ENCODE data around the gene CLIP4.

The CLIP4 gene

DNA sequence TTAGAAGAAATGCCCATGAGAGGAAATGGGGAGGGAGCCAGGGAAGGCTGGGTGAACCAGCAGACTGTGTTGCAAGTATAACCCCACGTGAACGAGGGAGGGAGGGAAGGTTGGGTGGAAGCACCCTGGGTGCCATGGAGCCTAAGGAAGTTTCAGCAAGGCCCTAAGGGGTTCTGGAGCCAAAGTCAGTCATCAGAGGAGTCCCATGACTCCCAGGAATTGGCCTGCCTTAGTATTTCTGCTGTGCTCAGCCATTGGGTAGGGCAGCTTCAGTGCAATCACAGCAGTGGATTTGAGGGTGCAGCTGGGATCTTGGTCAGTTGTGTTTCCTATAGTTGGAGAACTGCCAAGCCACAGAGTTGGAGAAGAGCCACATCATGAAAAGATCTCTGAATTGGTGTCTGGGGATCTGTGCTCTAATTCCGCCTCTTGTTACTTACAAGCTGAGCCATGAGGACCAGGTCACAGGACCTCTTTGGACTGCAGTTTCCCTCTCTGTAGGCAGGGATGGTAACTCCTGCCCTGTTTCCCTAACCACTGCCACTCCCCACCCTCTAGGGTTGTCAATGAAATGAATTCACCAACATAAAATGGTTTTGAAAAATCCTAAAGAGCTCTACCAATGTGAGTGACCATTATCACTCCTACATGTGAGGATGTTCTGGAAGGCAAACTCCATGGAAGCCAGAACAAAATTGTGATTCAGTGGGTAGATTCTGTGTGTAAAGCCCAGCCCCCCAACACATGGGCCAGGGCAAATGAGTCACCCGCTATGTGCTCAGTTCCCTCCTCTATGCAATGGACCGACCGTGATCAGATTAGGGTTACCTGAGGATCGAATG, 108.9 kb downstream of the CLIP4 start:
- DNase-seq: peak; percentile 40

DNA sequence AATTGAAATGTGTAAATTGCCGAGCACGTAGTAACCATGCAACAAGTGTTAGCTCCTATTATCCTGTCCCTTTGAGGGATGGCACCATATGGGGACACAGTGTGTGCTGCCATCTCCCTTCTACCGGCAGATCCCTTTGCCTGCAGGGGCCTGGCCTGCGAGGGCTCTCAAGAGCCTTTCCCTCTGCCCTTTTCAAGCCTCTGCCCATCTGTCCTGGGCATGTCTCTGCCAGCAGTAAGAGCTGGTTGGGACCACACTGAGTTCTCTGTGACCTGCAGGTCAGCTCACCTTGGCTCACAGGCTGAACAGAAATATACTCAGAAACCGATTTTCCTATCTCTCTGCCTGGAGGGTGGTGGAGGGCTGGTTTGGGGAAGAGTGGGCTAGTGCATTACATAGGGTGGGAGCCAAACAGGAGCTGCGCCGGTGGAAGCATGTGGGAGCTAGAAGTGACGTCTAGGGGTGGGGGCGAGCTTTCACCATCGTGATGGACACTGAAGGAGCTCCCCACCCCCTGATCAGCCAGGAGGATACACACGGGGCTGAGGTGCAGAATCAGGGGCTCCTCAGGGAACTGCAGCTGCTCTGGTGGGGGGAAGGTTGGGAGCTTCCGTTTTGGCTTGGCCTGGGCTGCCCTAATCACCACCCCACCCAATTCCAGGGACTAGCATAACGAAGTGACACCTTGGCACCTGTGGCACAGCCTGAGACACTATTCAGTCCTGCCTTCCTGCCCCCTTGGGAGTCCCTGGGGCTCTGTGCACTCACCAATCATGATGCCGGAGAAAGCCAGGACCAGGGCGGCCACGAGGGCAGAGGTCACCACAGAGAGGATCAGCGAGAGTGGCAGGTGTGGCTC, 109.7 kb downstream of the CLIP4 start:
- no peak for DNase-seq

DNA sequence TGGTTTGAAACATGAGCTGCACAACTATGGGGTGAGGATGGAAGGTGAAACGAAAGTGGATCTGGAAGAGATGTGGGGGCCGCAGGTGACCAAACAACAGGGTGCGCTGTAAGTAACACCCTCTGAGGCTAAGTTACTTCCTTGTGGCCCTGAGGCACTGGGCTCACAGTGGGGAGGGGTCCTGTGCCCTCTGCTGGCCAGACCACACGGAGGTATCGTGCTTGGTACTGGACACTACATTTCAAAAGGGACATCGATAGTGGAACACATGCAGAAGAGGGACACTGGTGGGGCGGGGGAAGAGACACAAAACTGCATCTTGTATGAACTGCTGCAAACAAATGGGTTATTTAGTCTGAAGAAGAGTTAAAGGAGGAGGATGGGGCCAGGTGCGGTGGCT, 110.6 kb downstream of the CLIP4 start:
- DNase-seq: no peak

DNA sequence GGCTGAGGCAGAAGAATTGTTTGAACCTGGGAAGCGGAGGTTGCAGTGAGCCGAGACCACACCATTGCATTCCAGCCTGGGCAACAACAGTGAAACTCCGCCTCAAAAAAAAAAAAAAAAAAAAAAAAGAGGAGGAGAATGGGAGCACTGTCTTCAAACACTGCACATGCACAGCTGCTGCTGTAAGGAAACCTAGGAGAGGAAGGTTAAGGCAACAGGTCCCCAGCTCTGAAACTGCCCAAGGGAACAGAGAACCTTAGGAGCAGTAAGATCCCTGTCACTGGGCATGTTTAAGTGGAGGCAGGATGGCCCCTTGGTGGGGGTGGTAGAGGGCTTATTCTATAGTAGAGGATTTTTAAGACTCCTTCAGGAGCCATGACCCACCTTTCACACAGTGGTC, 111.2 kb downstream of the CLIP4 start:
- DNase-seq: no peak

DNA sequence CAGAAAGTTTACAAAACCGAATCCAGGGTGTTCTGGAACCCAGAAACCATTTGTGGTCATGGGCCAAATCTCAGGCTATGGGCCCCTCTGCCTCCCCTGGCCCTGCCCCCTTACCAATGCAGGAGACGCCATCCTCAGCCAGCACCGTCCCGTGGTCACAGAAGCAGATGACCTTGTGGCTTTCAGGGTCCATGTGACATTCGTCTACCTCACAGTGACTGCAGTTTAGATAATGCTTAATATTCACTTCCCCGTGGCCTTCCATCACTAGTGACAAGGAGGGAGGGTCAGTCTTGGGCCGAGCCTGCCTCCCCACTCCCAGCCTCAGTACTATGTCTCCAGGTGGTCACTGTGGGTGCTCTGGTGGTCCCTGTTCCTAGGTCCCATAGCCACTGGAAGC, 111.6 kb downstream of the CLIP4 start:
- no peak for DNase-seq

DNA sequence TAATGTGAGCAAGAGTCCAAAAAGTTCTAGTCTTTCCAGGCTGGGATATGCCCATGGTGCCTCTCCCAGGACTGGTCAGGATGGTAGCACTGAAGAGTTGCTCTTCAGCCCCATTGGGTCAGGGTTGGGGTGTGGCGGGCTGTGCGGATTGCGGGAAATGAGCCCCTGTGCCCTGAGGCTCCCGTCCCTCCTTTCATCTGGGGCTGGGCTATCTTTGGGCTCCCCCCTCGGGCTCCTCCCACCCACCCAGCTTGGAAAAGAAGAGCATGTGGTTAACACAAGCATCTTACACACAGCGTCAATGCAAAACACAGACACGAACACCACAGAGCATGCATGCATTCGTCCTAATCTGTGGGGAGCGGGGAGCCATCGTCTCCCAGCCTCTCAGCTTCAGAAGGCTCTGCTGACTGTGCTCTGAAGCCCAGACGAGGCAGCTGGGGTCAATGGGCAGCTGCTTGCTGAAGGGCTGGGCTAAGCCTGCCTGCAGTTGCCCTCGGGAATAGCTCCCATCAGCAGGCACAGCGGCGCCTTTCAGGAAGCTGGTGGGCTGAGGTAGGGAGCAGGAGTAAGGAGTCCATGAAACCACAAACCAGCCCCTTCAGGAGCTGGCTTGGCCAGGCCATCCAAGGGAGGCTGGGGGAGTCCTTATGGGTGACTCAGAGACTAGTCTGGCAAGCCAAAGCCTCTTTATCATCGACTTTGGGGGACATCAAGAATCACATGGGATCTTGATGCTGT, 112.9 kb downstream of the CLIP4 start:
- no peak for DNase-seq

DNA sequence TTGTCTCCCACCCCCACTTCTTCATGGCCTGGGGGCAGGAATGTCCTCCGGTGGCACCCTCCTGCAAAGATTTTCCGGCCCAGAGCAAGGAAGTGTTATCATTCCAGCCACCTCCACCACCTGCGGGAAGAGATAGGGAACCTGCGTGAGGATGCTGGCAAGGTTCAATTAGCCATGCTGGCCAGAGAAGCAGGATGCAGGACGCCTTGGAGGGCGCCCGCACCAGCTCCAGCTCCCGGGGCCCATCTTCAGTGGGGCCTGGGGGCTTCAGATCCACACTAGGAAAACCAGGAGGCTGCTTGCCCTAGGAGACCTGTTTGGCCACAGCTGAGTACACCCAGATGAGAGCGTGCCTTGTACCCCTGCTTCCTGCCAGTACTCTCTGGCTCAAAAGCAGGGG, 113.7 kb downstream of the CLIP4 start:
- DNase-seq: no peak

DNA sequence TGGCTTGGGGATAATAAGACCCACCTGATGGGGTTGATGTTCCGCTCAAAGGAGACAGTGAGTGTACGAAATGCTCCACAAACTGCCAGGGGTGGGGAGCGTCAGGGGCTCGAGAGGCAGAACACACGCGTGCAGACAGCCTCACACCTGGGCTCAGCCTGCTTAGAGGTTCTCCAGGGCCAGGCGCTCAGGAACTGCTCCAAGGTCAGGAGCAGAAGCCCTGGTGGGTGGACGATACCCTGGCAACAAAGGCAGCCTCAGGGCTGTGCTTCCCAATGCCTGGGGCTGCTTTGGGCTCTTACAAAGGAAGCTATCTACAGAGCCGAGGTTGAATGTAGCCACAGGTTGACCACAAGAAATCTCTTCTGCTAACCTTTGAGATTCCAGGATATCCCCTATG, 114.4 kb downstream of the CLIP4 start:
- DNase-seq: no peak

DNA sequence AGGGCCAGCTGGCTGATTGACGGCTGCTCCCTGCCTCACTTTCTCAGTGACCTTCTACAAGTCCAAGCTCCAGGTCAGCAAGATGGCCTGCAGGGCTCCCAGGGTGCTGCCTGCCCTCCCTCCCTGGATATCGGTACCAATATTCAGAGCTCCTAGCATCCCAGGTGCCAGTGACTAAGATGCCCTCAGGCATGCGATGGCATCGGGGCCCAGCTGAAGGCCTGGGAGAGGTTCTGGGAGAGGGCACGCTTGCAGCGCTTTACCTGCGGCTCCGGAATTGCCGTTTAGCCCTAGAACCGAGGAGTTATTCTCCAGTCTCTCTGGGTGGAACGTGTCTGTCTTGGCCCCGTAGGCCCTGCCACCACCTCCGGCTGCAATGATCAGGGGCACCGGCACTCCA, 116.8 kb downstream of the CLIP4 start:
- no peak for DNase-seq

DNA sequence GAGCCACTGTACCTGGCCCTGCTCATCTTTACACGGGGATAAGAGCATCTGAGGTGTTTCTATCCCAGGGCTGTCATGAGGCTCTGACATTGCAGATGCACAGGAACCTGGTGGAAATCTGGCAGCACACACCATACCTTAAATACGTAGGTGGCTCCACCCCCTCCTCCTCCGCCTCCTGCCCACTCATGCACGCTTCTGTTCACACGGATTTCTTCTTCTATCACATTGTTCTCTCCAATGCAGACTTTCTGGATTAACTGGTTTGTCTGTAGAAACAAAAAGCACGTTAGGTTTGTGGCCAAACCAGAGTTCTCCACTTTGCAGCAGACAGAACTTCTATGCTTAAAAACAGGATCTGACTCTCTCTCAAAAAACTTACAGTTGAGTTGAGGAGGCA, 118.2 kb downstream of the CLIP4 start:
- no peak for DNase-seq

DNA sequence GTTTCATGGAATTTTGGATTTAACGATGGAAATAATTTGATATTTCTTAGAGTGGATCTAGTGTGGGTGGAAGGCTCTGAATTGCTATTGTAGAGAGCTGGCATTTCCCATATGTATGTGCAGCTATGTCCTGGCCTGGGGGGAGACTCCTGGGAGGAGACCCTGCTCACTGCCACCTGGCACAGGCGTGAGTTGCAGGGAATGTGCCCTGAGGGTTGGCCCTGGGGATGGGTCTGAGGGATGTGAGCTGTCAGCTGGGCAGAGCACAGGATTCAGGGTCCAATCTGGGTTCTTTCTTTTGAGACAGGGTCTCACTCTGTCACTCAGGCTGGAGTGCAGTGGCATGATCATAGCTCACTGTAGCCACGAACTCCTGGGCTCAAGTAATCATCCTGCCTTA, 120.2 kb downstream of the CLIP4 start:
- DNase-seq: no peak

DNA sequence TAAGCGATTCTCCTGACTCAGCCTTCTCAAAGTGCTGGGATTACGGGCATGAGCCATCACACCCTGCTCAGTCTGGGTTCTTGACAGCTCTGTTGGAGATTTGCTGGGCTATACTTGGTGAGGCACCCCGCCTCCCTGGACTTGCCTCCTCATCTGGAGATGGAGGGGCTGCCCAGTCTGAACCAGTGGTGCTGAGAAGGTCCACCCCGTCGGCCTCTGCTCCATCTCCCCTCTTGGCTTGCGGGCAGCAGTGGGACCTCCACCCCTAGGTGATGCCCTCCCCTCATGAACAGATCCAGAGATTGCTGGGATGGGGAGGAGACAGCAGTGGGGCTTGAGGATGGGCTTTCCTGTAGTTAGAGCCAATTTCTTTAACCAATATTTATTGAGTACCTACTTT, 120.9 kb downstream of the CLIP4 start:
- no peak for DNase-seq

DNA sequence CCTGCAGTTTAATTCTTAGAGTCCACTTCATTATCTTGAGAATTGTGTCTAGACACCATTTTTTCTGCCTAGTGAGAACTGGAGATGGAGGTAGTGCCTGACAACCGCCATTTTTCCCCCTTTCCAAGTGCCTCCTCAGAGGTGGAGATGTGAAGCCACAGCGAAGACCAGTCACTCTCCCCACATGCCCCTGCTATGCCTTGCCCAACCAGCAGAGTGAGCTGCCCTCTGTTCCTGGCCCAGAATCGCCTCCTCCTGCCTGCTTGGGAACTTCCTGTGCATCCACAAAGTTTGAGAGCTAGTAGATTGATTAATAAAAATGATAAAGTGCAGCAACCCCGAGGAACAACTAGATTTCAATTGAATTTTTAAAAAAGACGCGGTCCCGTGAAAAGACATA, 123.3 kb downstream of the CLIP4 start:
- DNase-seq: no peak

Data from NCI-H1105 (cell line).